ENCODE data around the gene PLCL2.

- TF ChIP-seq CTCF (IDR thresholded peaks at IDR 0.05; ENCODE audit: borderline replicate concordance, extremely low read depth, low read length, poor library complexity, severe bottlenecking) (no peak), EZH2 (IDR thresholded peaks at IDR 0.05; ENCODE audit: borderline replicate concordance, low read depth, low read length, severe bottlenecking) (no peak)
Measured at GRCh38 chr3:17040990-17041377, 156.2 kb downstream of the PLCL2 start.

Measured in DND-41 (cell line).